ENCODE measurements around the gene DAPK2.
A peak's percentile ranks its signal among the peaks of the same experiment; 100 is the strongest.

Gene DAPK2

DNA sequence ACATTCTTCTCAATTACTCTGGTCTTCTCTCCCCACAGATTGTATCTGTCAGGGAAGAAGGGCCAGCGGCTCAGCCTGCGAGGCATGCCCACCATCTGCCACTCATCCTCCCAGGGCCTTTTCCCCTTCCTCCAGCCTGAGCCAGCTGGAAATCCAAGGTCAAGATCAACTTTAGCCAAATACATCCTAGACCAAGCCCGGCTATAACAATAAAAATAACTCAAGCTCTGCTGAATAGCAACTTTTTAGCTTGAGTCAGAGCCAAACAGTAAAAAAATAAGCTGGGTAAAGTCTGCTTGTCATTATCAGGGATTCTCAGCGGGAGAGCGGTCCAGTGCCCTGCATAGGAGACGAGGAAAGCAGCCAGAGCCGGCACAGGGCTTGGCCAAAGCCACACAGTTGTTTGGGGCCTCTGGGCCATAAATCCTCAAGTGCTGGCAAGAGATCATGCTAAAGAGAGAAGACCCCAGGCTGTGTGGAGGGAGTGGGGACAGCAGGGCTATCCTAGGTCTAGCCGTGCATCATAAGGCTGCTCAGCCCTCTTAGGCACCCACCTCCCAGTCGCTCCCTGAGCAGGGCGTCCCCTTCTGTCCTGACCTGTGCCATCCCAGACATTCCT, 136.4 kb downstream of the DAPK2 start:
- Histone ChIP-seq H2BK15ac (ENCODE audit: low read depth, poor library complexity, severe bottlenecking) (no peak overlapping the region), H3K27ac (ENCODE audit: low read length, poor library complexity, severe bottlenecking) (peak overlapping the region; percentile 80), H3K4ac (ENCODE audit: low read depth in 1 of 2, low read length in 2 of 2) (no peak overlapping the region), H2AFZ (ENCODE audit: low read depth, low read length) (no peak overlapping the region), H3K4me1 (ENCODE audit: control insufficient read depth, insufficient read depth, low read depth, low read length) (peaks cover 28% of the 10 kb centered on the region), H3K23ac (ENCODE audit: low read length in 2 of 2) (no peak overlapping the region), H2BK12ac (ENCODE audit: low read length in 2 of 2) (peak overlapping the region in 1 of 2 experiments; percentile 32), H3K79me1 (replicated peaks; ENCODE audit: low read length, poor library complexity, severe bottlenecking) (no peaks in the 10 kb centered on the region), H4K8ac (ENCODE audit: low read length) (no peak overlapping the region), H2AK5ac (ENCODE audit: low read length, severe bottlenecking) (peak overlapping the region; percentile 53), H3K4me2 (ENCODE audit: low read length, poor library complexity, severe bottlenecking) (no peak overlapping the region), H2BK120ac (ENCODE audit: low read depth, low read length) (no peak overlapping the region), H3K36me3 (ENCODE audit: control insufficient read depth in 1 of 2, insufficient read depth in 2 of 2, low read depth in 1 of 2, low read length in 2 of 2) (peaks cover 0 to 6% of the 10 kb centered on the region in 2 experiments), H3K18ac (ENCODE audit: low read depth in 1 of 2, low read length in 2 of 2) (no peak overlapping the region), H3K14ac (ENCODE audit: low read length in 2 of 2) (peak overlapping the region in 1 of 2 experiments; percentile 22), H3K9ac (ENCODE audit: low read length) (peak overlapping the region; percentile 35), H4K91ac (ENCODE audit: low read length) (no peak overlapping the region), H3K9me3 (ENCODE audit: control insufficient read depth, low read length) (no peaks in the 10 kb centered on the region), H3K4me3 (ENCODE audit: insufficient read depth in 1 of 2, low read depth in 1 of 2, low read length in 2 of 2) (no peak overlapping the region), H3K27me3 (ENCODE audit: control insufficient read depth in 1 of 2, insufficient read depth in 1 of 2, low read length in 2 of 2) (peaks cover 0 to 3% of the 10 kb centered on the region in 2 experiments), H2BK5ac (ENCODE audit: low read depth, low read length, poor library complexity, severe bottlenecking) (peak overlapping the region; percentile 57)
- WGBS, result 62% methylated on average over 9 of the region's 10 CpGs
- peak; percentile 23 for DNase-seq

DNA sequence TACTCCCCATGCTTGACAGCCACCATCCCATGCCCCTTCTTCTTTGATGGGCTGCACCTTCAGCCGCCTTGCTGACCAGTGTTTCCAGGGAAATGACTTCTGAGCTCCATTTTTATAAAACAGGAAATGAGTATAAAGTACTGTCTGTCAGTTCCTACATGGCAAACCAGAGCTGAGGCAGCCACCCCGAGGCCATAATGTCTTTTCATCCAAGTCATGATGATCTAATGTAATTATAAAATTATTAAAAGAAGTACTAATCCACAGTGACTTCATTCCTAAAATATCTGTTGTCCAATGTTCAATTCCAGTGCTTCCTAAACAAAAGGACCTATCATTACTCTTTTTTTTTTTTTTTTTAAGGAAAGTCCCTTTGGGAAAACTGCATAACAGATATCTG, 137.3 kb downstream of the DAPK2 start:
- Histone ChIP-seq H2BK120ac (ENCODE audit: low read depth, low read length) (no peak overlapping the region), H3K4me3 (ENCODE audit: insufficient read depth in 1 of 2, low read depth in 1 of 2, low read length in 2 of 2) (no peak overlapping the region), H2AFZ (ENCODE audit: low read depth, low read length) (no peak overlapping the region), H3K36me3 (ENCODE audit: control insufficient read depth in 1 of 2, insufficient read depth in 2 of 2, low read depth in 1 of 2, low read length in 2 of 2) (peaks cover 0 to 6% of the 10 kb centered on the region in 2 experiments), H3K27me3 (ENCODE audit: control insufficient read depth in 1 of 2, insufficient read depth in 1 of 2, low read length in 2 of 2) (no peaks in the 10 kb centered on the region), H3K79me1 (replicated peaks; ENCODE audit: low read length, poor library complexity, severe bottlenecking) (no peaks in the 10 kb centered on the region), H4K8ac (ENCODE audit: low read length) (no peak overlapping the region), H3K27ac (ENCODE audit: low read length, poor library complexity, severe bottlenecking) (no peak overlapping the region), H2BK5ac (ENCODE audit: low read depth, low read length, poor library complexity, severe bottlenecking) (no peak overlapping the region), H2AK5ac (ENCODE audit: low read length, severe bottlenecking) (peak overlapping the region; percentile 11), H3K14ac (ENCODE audit: low read length in 2 of 2) (no peak overlapping the region), H2BK12ac (ENCODE audit: low read length in 2 of 2) (no peak overlapping the region), H3K9me3 (ENCODE audit: control insufficient read depth, low read length) (no peaks in the 10 kb centered on the region), H2BK15ac (ENCODE audit: low read depth, poor library complexity, severe bottlenecking) (no peak overlapping the region), H3K18ac (ENCODE audit: low read depth in 1 of 2, low read length in 2 of 2) (no peak overlapping the region), H3K23ac (ENCODE audit: low read length in 2 of 2) (no peak overlapping the region), H4K91ac (ENCODE audit: low read length) (no peak overlapping the region), H3K4me1 (ENCODE audit: control insufficient read depth, insufficient read depth, low read depth, low read length) (peaks cover 23% of the 10 kb centered on the region), H3K4ac (ENCODE audit: low read depth in 1 of 2, low read length in 2 of 2) (no peak overlapping the region), H3K4me2 (ENCODE audit: low read length, poor library complexity, severe bottlenecking) (no peak overlapping the region), H3K9ac (ENCODE audit: low read length) (no peak overlapping the region)
- no peak for DNase-seq
- no CpG with 5 or more reads among the region's 2 CpGs for WGBS

DNA sequence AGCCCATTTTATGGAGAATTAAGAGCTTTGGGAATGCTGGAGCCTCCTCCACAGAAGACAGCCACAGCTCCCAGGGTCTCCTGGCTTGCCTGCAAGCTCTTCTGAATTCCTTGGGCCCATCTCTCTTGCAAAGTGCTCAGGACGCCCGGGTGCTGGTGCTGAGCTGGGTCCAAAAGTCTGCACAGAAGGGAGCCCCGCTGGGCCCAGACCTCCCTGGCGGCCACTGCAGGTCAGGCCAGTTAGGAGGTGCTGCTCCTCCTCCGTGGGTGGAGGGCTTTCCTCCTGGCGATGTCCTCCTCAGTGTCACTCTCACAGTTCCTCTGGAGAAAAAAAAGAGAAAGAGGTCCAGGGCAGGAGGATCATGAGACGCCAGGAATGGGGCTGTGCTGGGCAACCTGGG, 138.0 kb downstream of the DAPK2 start:
- Histone ChIP-seq H2BK120ac (ENCODE audit: low read depth, low read length) (no peak overlapping the region), H3K18ac (ENCODE audit: low read depth in 1 of 2, low read length in 2 of 2) (no peak overlapping the region), H3K4me3 (ENCODE audit: insufficient read depth in 1 of 2, low read depth in 1 of 2, low read length in 2 of 2) (no peak overlapping the region), H2AFZ (ENCODE audit: low read depth, low read length) (no peak overlapping the region), H4K8ac (ENCODE audit: low read length) (no peak overlapping the region), H3K4ac (ENCODE audit: low read depth in 1 of 2, low read length in 2 of 2) (no peak overlapping the region), H3K9me3 (ENCODE audit: control insufficient read depth, low read length) (no peaks in the 10 kb centered on the region), H3K27me3 (ENCODE audit: control insufficient read depth in 1 of 2, insufficient read depth in 1 of 2, low read length in 2 of 2) (no peaks in the 10 kb centered on the region), H3K27ac (ENCODE audit: low read length, poor library complexity, severe bottlenecking) (no peak overlapping the region), H3K14ac (ENCODE audit: low read length in 2 of 2) (no peak overlapping the region), H4K91ac (ENCODE audit: low read length) (no peak overlapping the region), H3K79me1 (replicated peaks; ENCODE audit: low read length, poor library complexity, severe bottlenecking) (no peaks in the 10 kb centered on the region), H2BK5ac (ENCODE audit: low read depth, low read length, poor library complexity, severe bottlenecking) (no peak overlapping the region), H2AK5ac (ENCODE audit: low read length, severe bottlenecking) (no peak overlapping the region), H2BK12ac (ENCODE audit: low read length in 2 of 2) (no peak overlapping the region), H2BK15ac (ENCODE audit: low read depth, poor library complexity, severe bottlenecking) (no peak overlapping the region), H3K23ac (ENCODE audit: low read length in 2 of 2) (no peak overlapping the region), H3K4me1 (ENCODE audit: control insufficient read depth, insufficient read depth, low read depth, low read length) (peaks cover 18% of the 10 kb centered on the region), H3K36me3 (ENCODE audit: control insufficient read depth in 1 of 2, insufficient read depth in 2 of 2, low read depth in 1 of 2, low read length in 2 of 2) (peaks cover 0 to 6% of the 10 kb centered on the region in 2 experiments), H3K9ac (ENCODE audit: low read length) (no peak overlapping the region), H3K4me2 (ENCODE audit: low read length, poor library complexity, severe bottlenecking) (no peak overlapping the region)
- DNase-seq, result no peak
- WGBS, result 92% methylated on average over 7 of the region's 7 CpGs

DNA sequence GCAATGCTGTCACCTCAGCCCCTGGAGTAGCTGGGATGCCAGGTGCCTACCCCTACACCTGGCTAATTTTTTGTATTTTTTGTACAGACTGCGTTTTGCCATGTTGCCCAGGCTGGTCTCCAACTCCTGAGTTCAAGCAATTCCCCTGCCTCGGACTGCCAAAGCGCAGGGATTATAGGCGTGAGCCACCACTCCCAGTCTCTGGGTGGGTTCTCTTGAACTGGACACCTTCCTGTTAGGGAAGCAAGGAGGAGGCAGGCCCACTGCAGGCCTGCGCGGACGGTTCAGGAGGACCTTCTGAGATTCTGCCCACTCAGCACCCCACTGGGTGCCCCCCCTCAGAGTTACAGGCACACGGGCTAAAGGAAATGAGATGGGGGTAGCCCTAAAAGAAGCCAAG, 138.8 kb downstream of the DAPK2 start:
- no peak for DNase-seq
- Histone ChIP-seq H3K79me1 (replicated peaks; ENCODE audit: low read length, poor library complexity, severe bottlenecking) (no peaks in the 10 kb centered on the region), H3K14ac (ENCODE audit: low read length in 2 of 2) (no peak overlapping the region), H3K4me3 (ENCODE audit: insufficient read depth in 1 of 2, low read depth in 1 of 2, low read length in 2 of 2) (no peak overlapping the region), H3K4me2 (ENCODE audit: low read length, poor library complexity, severe bottlenecking) (no peak overlapping the region), H3K9ac (ENCODE audit: low read length) (no peak overlapping the region), H3K4ac (ENCODE audit: low read depth in 1 of 2, low read length in 2 of 2) (no peak overlapping the region), H2BK5ac (ENCODE audit: low read depth, low read length, poor library complexity, severe bottlenecking) (no peak overlapping the region), H3K9me3 (ENCODE audit: control insufficient read depth, low read length) (no peaks in the 10 kb centered on the region), H2BK15ac (ENCODE audit: low read depth, poor library complexity, severe bottlenecking) (no peak overlapping the region), H3K4me1 (ENCODE audit: control insufficient read depth, insufficient read depth, low read depth, low read length) (peaks cover 18% of the 10 kb centered on the region), H3K27ac (ENCODE audit: low read length, poor library complexity, severe bottlenecking) (no peak overlapping the region), H2BK12ac (ENCODE audit: low read length in 2 of 2) (no peak overlapping the region), H3K27me3 (ENCODE audit: control insufficient read depth in 1 of 2, insufficient read depth in 1 of 2, low read length in 2 of 2) (no peaks in the 10 kb centered on the region), H2AFZ (ENCODE audit: low read depth, low read length) (no peak overlapping the region), H3K18ac (ENCODE audit: low read depth in 1 of 2, low read length in 2 of 2) (no peak overlapping the region), H2AK5ac (ENCODE audit: low read length, severe bottlenecking) (no peak overlapping the region), H4K8ac (ENCODE audit: low read length) (no peak overlapping the region), H4K91ac (ENCODE audit: low read length) (no peak overlapping the region), H3K36me3 (ENCODE audit: control insufficient read depth in 1 of 2, insufficient read depth in 2 of 2, low read depth in 1 of 2, low read length in 2 of 2) (peaks cover 0 to 6% of the 10 kb centered on the region in 2 experiments), H3K23ac (ENCODE audit: low read length in 2 of 2) (no peak overlapping the region), H2BK120ac (ENCODE audit: low read depth, low read length) (no peak overlapping the region)
- 100% methylated on average over 8 of the region's 8 CpGs for WGBS
